Activated CD8-positive, alpha-beta memory T cell treated with anti-CD3 and anti-CD28 coated beads for 1 hour (primary cell): ENCODE measurements around the gene LAMA4.

Source experiments
- DNase-seq, 2 donors: peaks; one replicate each; pipeline ENCODE4 v3.0.0-alpha.2; 2020; ENCODE audit warnings: low read depth in 1 of 2; ENCODE audit errors: extremely low read depth in 1 of 2

The LAMA4 gene

GRCh38 chr6:112279031-112279935 is 24.9 kb upstream of the LAMA4 start:
- DNase-seq, result no peak

DNA sequence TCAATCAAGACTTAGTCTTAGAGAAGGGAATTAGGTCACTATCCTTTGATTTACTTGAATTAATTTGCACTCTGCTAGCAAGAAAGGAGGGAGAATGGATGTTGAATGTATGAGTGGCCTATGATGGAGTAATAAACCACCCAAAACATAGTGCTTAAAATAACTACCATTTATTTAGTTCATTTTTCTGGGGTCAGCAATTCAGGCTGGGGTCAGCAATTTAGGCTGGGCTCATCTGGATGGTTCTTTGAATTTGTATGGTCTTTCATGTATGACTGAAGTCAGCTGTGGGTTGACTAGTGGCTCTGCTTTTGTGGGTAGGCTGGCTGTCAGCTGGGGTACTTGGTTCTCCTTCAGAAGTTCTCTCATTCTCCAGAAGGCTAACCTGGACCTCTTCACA is 21.0 kb upstream of the LAMA4 start:
- no peak for DNase-seq

DNA sequence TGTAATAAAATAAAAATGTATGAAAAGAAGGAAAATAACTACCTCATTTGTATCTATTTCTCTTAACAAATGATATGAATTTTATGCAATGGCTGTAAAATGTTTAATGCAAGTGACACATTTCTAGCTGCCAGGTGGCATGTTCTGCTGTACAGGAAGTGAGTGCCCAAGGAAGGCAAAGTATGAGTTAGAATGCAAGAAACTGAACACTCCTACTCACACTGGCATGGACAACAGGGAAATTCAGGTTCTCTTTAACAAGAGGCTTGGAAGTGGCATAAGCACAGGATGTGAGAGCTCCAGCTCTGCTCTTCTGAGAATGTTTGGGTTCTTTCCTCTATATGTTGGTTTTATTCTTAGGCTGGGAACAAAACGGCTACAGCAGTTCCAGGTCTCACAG is 20.4 kb upstream of the LAMA4 start:
- no peak for DNase-seq

DNA sequence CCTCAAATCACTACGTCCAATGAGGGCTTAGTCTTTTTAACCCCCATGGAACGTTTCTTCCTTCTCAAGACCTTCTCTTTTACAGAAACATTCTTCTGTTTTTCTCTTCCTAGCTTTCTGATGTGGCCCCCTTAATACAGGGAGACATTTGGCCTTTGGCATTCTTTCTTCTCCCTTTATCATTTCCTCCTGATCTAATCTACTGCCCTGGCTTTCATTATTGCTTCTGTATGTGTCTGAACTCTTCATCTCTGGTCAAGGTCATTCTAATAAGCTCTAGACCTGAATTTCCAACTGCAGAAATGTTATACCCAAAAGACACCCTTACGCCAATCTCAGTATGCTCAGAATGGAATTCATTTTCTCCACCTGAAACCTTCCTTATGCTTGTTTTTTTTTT is 18.4 kb upstream of the LAMA4 start:
- no peak for DNase-seq

- DNase-seq, result no peak
These were observed 16.4 kb upstream of the LAMA4 start for GRCh38 chr6:112270756-112271155.

DNA sequence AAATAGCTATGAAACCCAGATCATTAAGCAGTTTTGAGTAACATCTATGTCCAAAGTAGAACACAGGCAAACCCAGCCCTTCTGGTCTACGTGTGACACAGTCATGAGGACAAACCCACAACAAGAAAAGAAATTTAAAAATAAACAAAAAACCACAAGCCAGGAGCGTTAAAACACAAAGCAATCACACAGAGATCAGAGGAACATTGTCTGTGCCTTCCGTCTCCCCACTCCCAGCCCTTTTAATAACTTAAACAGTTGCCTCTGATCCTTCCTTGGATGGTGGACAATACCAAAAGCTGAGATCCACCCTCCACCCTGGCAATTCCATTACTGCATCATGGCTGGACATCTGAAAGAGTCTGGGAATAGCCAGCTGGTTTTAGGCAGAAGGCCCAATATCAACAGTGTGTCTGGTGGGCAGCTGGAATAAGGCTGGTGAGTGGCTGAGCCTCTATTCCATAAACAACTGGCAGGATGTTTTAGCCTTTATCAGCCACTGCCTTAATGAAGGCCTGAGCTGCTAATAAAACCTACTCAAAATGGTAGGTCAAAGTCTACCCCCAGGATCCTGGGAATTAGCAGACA is 15.7 kb upstream of the LAMA4 start:
- no peak for DNase-seq

- DNase-seq, result no peak
These were observed 14.7 kb upstream of the LAMA4 start for GRCh38 chr6:112269114-112269513.

DNA sequence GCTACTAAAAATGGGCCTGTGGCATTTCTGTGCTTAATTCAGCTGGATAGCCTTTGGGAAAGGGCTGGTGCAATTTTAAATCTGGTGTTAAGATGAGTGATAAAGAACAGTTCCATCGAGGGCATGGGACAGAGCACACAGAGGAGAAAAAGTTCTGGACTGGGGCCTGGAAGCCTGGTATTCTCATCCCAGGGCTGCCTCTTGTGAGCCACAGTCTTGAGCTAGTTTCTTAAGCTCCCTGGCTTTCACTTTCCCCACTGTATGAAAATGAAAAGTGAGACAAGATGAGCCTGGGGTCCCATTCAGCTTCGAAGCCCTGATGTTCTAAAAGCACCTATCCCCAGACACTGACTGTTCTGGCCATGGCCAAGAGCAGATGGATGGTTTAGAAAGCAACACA is 14.3 kb upstream of the LAMA4 start:
- no peak for DNase-seq

DNA sequence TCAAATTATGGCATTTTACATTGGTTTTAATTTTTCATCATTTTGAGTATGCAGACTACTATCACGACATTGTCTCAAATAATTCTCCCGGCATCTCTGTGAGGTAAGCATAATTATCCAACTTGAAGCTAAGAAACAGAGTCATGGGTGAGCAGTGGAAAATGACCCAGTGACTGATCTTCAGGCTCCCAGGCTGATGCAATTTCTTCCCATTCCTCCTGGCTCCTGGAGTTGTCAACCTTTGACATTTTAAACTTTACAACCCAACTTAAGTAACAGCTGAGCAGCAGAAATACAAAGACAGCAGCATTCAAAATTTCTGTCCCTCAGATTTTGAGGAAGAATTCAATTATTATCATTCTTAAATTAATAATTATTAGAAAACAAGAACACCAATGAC is 13.7 kb upstream of the LAMA4 start:
- no peak for DNase-seq

DNA sequence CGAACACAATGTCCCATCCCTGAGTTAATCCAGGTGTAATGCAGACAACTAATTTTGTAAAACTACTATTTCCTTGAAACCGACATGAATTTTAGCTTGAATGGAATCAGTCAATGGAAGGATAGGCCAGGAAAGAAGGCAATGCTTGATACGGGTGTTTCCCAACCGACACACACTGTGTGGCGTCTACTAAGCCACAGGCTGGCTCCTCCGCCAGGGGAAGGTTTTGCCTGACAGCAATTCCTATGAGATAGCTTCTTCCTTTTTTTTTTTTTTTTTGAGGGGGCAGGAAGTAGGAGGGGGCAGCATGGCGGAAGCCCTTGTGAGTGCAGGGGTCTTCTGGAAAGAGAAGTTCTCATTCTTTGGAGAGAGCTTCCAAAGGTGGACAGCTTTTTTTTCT is 12.0 kb upstream of the LAMA4 start:
- DNase-seq, result no peak

DNA sequence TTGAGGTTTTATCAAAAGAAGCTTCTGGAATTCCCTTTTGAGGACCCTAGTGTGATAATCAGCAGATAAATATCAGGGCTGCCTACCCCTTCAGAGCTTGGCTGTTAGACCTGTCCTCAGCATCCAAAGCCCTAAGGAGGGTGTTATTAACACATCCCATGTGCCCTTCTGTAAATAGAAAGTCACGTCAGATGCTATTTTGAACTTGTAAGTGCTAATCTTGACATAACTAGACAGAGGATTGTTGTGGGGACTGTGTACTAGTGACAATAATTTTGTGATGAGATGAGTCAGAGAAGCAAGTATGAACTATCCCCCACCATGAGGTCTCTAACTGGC is 4.9 kb upstream of the LAMA4 start:
- no peak for DNase-seq

DNA sequence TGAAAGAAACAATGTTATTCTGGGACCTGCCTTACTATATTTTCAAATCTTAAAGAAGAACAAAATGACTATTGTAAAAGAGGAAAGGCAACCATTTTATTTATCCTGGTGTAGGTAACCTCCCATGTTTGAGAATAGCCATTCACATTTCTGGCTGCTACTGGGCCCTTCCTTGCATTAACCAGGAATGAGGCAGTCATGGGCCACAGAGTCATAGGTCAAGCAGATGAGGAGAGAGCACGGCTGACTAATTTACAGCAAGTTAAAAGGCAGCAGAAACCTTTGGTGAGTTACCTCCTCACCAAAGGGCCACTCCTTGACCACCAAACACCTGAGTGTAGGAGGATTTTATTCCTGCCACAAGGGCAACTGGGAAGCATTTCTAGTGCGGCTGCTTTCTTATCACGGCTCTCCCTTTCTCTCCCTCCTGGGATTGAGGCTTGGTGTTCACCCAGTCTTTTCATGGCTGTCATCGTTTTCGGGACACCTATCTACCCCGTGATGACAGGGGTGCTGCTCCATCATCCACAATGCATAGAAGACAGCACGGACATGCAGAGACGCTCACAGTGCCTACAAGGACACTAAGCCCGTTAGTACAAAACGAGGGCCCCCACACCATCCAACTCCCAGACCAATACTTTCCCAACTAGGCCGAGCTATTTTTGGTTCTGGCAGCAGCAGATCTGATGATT is 4.4 kb upstream of the LAMA4 start:
- DNase-seq, result no peak

DNA sequence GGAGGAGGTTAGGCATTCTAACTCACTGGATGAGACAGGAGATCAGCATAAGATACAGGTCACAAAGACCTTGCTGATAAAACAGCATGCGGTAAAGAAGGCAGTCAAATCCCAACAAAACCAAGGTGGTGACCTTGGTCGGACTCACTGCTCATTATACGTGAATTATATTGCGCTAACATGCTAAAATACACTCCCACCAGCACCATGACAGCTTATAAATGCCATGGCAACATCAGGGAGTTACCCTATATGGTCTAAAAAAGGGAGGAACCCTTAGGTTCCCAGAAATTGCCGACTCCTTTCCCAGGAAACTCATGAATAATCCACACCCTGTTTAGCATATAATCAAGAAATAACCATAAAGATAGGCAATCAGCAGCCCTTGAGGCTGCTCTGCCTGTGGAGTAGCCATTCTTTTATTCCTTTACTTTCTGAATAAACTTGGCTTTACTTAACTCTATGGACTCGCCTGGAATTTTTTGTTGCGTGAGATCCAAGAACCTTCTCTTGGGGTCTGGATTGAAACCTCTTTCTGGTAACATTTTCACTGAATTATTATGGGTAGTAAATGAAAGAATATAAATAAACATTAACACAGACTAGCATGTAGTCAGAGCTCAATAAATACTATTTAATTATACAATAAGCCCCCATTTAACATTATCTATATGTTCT is 3.0 kb upstream of the LAMA4 start:
- DNase-seq, result no peak

- DNase-seq, result no peak
These were observed 554 bp upstream of the LAMA4 start for GRCh38 chr6:112254921-112255320.

DNA sequence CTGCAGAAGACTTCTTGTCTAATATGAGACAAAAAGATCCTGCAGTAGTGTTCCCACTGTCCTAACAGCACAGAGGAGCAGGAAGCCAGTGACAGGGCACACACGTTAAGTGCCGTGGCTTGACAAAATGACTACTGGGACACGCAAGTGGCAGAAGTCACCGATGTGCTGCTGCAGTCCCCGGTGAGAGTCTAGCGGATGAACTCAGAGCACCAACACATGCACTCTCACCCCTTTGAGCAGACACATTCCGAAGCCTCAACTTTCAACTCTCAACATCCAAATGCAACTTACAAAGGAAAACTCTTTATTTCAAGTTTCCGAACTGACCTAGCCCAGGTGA is 898 bp downstream of the LAMA4 start:
- DNase-seq, result no peak

DNA sequence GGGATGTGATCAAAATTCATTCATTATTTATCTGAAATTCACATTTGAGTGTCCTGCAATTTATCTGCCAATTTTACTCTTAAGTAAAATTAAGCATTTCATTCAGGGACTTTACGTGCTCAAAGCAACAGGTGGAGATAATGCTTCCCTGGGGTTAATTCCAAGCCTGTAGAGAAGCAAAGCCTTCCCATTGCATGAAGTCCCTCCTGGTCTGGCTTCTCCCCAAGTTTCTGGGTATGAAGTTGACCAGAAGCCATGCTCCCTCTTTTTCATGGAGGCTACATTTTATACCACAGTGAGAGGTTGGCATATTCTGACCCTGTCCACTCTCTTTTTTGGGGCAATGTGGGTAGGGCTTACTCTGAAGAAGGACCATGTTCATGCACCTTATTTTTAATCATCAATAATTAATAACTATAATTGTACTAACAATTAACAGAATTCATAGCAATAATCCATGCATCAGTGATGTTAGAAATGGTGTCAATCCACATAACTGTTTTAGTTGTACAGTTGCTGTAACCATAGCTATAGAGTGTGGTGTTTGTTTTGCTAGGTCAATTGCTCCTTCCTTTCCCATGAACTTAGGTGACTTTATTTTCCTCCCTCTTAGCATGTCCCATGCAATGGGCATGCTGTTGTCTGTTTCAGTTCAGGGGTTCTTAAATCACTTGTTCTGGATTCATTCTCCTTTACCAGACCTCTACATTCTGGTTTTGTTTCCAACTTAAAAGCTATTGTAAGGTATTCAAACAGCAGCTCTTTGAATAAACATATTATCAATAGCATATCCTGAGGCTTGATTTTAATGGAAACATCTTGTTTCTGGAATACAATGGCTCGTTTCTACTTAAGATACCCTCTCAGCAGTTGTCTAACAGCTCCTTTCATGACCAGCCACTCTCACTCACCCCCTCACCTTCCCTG is 1.5 kb downstream of the LAMA4 start:
- DNase-seq, result no peak

DNA sequence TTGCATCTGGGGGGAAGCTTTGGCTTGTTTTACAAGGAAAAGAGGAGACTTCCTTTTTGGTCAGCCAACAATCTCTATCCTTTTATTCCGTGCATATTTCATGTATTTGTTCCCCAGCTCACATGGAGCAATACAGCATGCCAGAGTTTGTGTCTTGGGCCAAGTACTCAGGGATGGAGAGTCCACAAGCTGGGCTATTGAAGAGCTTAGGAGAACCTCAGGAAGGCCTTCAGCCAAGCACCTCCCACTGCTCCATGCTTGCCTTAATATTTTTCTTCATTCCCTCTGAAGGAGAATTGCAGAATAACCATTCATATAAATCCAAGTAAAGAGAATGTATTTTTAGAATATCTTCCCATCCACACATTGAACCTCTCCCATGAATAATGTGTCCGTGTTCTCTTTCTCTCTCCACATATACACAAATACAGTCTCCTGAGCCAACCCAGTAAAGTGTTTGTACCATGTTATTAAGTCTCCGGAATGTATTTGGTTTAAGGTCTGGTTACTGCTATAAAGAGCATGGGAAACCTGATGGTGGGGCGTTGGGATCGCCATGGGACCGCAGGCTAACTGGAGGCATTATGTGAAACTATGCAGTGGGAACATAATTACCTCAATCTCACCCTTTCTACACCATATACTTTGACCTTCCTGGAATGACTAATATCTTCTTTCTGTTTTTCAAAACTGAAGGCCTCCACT is 3.0 kb downstream of the LAMA4 start:
- no peak for DNase-seq

- no peak for DNase-seq
These were observed 4.9 kb downstream of the LAMA4 start for GRCh38 chr6:112249489-112249888.

DNA sequence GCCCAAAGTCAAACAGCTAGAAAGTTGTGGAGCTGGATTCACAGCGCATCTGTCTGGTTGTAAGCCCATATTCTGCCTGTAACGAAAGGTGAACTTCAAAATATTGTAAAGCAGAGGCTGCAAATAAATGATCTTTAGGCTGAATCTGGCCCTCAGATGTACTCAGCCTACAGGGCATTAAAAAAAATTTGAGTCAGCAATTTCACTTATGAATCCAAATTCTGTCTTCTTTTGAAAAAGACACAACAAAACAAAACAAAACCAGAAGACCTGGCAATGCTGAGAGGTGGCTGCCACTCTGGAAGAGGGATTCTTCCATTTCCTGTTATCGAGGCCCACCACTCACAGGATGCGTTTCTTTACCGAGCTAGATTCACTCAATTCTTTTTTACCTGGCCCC is 7.1 kb downstream of the LAMA4 start:
- DNase-seq, result no peak
